Liver (tissue), 9 donors: ENCODE results near the gene PIP5K1C. TPM values are rescaled to one million over a fixed set of nuclear protein-coding genes. Genes with fewer than 3 reads are reported as not detected.

Experiments used
- DNase-seq: peaks from one replicate; pipeline ENCODE4 v3.0.0-alpha.2; 2017; ENCODE audit warnings: low spot score
- H3K27ac ChIP-seq, 2 donors: one replicate each; pipeline ENCODE4 v1.7.0; 2013; ENCODE audit warnings: inconsistent platforms in 2 of 2, low read length in 2 of 2, control low read depth in 1 of 2, low read depth in 1 of 2, mild to moderate bottlenecking in 1 of 2
- H3K27me3 ChIP-seq, 4 donors: one replicate each; pipeline versions ENCODE4 v1.6.1 to v1.7.0; 2013; ENCODE audit warnings: low read length in 3 of 4, inconsistent platforms in 1 of 4, mild to moderate bottlenecking in 1 of 4, moderate library complexity in 1 of 4; ENCODE audit not compliant: control insufficient read depth in 4 of 4, insufficient read depth in 4 of 4
- H3K36me3 ChIP-seq, 4 donors: one replicate each; pipeline versions ENCODE4 v1.6.1 to v1.7.0; 2013; ENCODE audit warnings: low read length in 3 of 4, mild to moderate bottlenecking in 3 of 4, low read depth in 1 of 4, moderate library complexity in 1 of 4; ENCODE audit not compliant: control insufficient read depth in 4 of 4, insufficient read depth in 3 of 4
- H3K4me1 ChIP-seq, 4 donors: one replicate each; pipeline versions ENCODE4 v1.6.1 to v1.7.0; 2013; ENCODE audit warnings: low read length in 3 of 4, mild to moderate bottlenecking in 3 of 4, moderate library complexity in 1 of 4; ENCODE audit not compliant: control insufficient read depth in 4 of 4, insufficient read depth in 4 of 4
- H3K4me3 ChIP-seq, 3 donors: one replicate each; pipeline versions ENCODE4 v1.6.1 to v1.7.0; 2013; ENCODE audit warnings: low read length in 3 of 3, control low read depth in 1 of 3, low read depth in 1 of 3, mild to moderate bottlenecking in 1 of 3
- H3K9ac ChIP-seq, 2 donors: one replicate each; pipeline ENCODE4 v1.7.0; 2013; ENCODE audit warnings: low read length in 2 of 2, mild to moderate bottlenecking in 2 of 2, moderate library complexity in 2 of 2, control low read depth in 1 of 2, low read depth in 1 of 2
- H3K9me3 ChIP-seq, 4 donors: one replicate each; pipeline versions ENCODE4 v1.6.1 to v1.7.0; 2013; ENCODE audit warnings: low read length in 3 of 4; ENCODE audit not compliant: control insufficient read depth in 4 of 4
- EGR1 ChIP-seq, 2 donors: IDR thresholded peaks; 2 replicates each; pipeline ENCODE4 v1.6.1; 2016 to 2018; ENCODE audit warnings: antibody characterized with exemption in 2 of 2, low read depth in 2 of 2
- GABPA ChIP-seq, 2 donors: IDR thresholded peaks in 1 of 2; conservative IDR thresholded peaks in 1 of 2; 2 replicates each; pipeline ENCODE4 v1.6.1; 2016; ENCODE audit warnings: antibody characterized with exemption in 2 of 2, mild to moderate bottlenecking in 1 of 2, moderate library complexity in 1 of 2
- HNF4A ChIP-seq, 2 donors: conservative IDR thresholded peaks; 2 replicates each; pipeline ENCODE4 v1.6.1; 2016; ENCODE audit warnings: antibody characterized with exemption in 2 of 2, mild to moderate bottlenecking in 2 of 2
- HNF4G ChIP-seq: IDR thresholded peaks from 2 replicates; pipeline ENCODE4 v1.6.1; 2016; ENCODE audit warnings: antibody characterized with exemption
- REST ChIP-seq: IDR thresholded peaks from 2 replicates; pipeline ENCODE4 v1.6.1; 2016; ENCODE audit warnings: antibody characterized with exemption, mild to moderate bottlenecking
- RXRA ChIP-seq, 2 donors: IDR thresholded peaks; 2 replicates each; pipeline ENCODE4 v1.6.1; 2017 to 2018; ENCODE audit warnings: antibody characterized with exemption in 2 of 2, mild to moderate bottlenecking in 1 of 2
- SP1 ChIP-seq: IDR thresholded peaks from 2 replicates; pipeline ENCODE4 v1.6.1; 2018; ENCODE audit warnings: antibody characterized with exemption, mild to moderate bottlenecking
- TAF1 ChIP-seq: conservative IDR thresholded peaks from 2 replicates; pipeline ENCODE4 v1.6.1; 2016; ENCODE audit warnings: antibody characterized with exemption, mild to moderate bottlenecking
- YY1 ChIP-seq: IDR thresholded peaks from 2 replicates; pipeline ENCODE4 v1.6.1; 2016; ENCODE audit warnings: antibody characterized with exemption, mild to moderate bottlenecking
- WGBS: extraction: QIAGEN DNeasy Blood & Tissue Kit; methylation state at CpG from one replicate; pipeline ENCODE4 v1.1.7; 2013; 5-methylcytosine and 5-hydroxymethylcytosine counted together
- polyA plus RNA-seq, 2 donors: library from polyadenylated mRNA; stranded (reverse) in 1 of 2; unstranded in 1 of 2; fragments of 200-250 nt in 1 of 2; fragments of >200 nt in 1 of 2; fragmentation: Nextera tagmentation in 1 of 2; extraction: Ambion mirVana in 1 of 2; gene quantifications; one replicate each; pipeline versions ENCODE4 v1.2.1 to v1.2.3, GENCODE V29; 2013 to 2015
- total RNA-seq, 2 donors: library from RNA; depleted of rRNA; stranded (reverse); fragments of >200 nt; gene quantifications; one replicate each; pipeline ENCODE4 v1.2.3, GENCODE V29; 2014
- TF ChIP-seq, protein P1 (sequence below): IDR thresholded peaks from 2 replicates; pipeline ENCODE4 v1.6.1; 2016; ENCODE audit warnings: antibody characterized with exemption
- donor health status: healthy.
- donor health status: healthy.
- donor health status: healthy.
- donor health status: healthy.
- donor health status: healthy.

The PIP5K1C gene
- total and polyA plus RNA-seq, 4 donors: 1.8 to 7.4 (median 6.0) TPM

DNA sequence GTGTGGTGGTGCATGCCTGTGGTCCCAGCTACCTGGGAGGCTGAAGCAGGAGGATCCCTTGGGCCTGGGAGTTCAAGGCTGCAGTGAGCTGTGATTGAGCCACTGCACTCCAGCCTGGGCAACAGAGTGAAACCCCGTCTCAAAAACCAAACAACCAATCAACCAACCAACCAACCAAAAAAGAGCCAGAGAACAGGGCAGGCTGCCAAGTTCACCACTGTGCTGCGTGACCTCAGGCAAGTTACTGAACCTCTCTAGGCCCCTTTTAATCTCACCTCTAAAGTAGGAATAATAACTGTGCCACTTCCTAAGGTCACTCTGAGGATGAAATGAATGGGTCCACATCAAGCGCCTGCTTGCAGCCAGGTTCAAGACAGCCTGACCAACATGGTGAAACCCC, 24.9 kb upstream of the PIP5K1C start:
- 79% methylated on average over 3 of the region's 3 CpGs for WGBS
- no peak for TF ChIP-seq TAF1
- no peak for TF ChIP-seq HNF4G
- Histone ChIP-seq H3K27ac (no peak overlapping the region), H3K27me3 (no peaks in the 10 kb centered on the region), H3K9ac (no peak overlapping the region), H3K36me3 (no peaks in the 10 kb centered on the region), H3K4me3 (no peak overlapping the region), H3K4me1 (peaks cover 3 to 12% (median 11%) of the 10 kb centered on the region in 4 donors), H3K9me3 (no peaks in the 10 kb centered on the region)
- no peak for DNase-seq

DNA sequence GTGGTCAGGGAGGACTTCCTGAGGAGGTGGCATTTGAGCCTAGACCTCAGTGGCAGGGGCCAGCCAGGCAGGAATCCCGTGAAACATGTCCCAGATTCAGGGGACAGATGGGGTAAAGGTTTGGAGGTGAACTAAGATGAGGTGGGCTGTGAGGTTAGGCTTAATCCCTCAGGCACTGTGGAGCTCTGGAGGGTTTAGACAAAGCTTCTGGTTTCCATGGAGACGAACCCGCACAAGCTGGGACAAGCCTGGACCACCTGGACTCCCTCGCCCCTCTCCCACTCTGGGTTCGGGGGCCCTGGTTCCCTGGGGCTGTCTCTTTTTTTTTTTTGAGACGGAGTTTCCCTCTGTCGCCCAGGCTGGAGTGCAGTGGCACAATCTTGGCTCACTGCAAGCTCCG, 23.6 kb upstream of the PIP5K1C start:
- no peak overlapping the region for H3K9ac ChIP-seq
- H3K27ac ChIP-seq: no peak overlapping the region
- peaks cover 3 to 15% (median 12%) of the 10 kb centered on the region in 4 donors for H3K4me1 ChIP-seq
- H3K36me3 ChIP-seq: no peaks in the 10 kb centered on the region
- H3K27me3 ChIP-seq: no peaks in the 10 kb centered on the region
- DNase-seq: no peak
- no peaks in the 10 kb centered on the region for H3K9me3 ChIP-seq
- no peak overlapping the region for H3K4me3 ChIP-seq
- 76% methylated on average over 8 of the region's 8 CpGs for WGBS
- TF ChIP-seq GABPA (IDR thresholded peaks at IDR 0.05 in 1 of 2, conservative IDR thresholded peaks at IDR 0.05 in 1 of 2) (no peak), REST (no peak)

- TF ChIP-seq REST: no peak
- TF ChIP-seq EGR1 (IDR thresholded peaks at IDR 0.05; ENCODE audit: low read depth in 2 of 2): no peak
- no peak for TF ChIP-seq YY1
- no peak for TF ChIP-seq RXRA (IDR thresholded peaks at IDR 0.05)
- TF ChIP-seq, protein P1, sequence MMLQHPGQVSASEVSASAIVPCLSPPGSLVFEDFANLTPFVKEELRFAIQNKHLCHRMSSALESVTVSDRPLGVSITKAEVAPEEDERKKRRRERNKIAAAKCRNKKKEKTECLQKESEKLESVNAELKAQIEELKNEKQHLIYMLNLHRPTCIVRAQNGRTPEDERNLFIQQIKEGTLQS: no peak
- TF ChIP-seq HNF4A (conservative IDR thresholded peaks at IDR 0.05): no peak
- TF ChIP-seq SP1: no peak
- DNase-seq: no peak
- H3K9me3 ChIP-seq: no peaks in the 10 kb centered on the region
- peaks cover 3 to 15% (median 12%) of the 10 kb centered on the region in 4 donors for H3K4me1 ChIP-seq
- H3K27me3 ChIP-seq: no peaks in the 10 kb centered on the region
- H3K36me3 ChIP-seq: no peaks in the 10 kb centered on the region
- WGBS: 89% methylated on average over 5 of the region's 5 CpGs
- no peak overlapping the region for H3K4me3 ChIP-seq
- no peak overlapping the region for H3K9ac ChIP-seq
- H3K27ac ChIP-seq: no peak overlapping the region
Observed at GRCh38 chr19:3723110-3723488, 22.8 kb upstream of the PIP5K1C start.
